Measurements from ENCODE around the gene ARFGEF2. TPM values are rescaled to one million over a fixed set of nuclear protein-coding genes. Genes with fewer than 3 reads are reported as not detected.

The ARFGEF2 gene
- total and polyA plus RNA-seq, 8 donors: 6.5 to 127 (median 33.6) TPM

DNA sequence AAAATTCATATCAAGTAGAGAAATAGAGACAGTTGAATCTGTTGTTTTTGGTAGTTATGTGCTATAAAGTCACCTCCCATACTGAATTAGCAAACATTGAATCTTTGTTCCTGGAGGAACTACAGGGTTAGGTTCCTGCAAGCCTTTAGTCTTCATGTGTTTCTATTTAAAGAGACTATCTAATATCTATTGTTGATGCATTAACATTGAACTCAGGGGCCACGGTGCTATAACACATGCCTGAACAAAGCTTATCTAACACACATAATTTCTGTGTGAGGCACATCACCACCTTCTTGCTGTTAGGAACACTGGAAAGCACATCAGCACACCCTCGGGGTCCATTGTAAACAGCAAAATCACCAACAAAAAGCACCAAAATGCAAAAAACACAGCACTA is 21.2 kb downstream of the ARFGEF2 start:
- H3K36me3 ChIP-seq: peaks cover 15 to 63% (median 57%) of the 10 kb centered on the region in 4 donors
- intact Hi-C loops (cut with DNase I; ENCODE audit: low total_unique reads): no loop called here
- H3K4me3 ChIP-seq: no peak overlapping the region
- 32 to 69% (median 61%) methylated on average over 2 of the region's 2 CpGs for WGBS, 5 donors
- H3K27me3 ChIP-seq: no peaks in the 10 kb centered on the region
- H3K9me3 ChIP-seq: no peaks in the 10 kb centered on the region
- no peak for DNase-seq
- peaks cover 0 to 48% (median 20%) of the 10 kb centered on the region in 4 donors for H3K4me1 ChIP-seq
- no peak for TF ChIP-seq POLR2A (IDR thresholded peaks at IDR 0.05)
- no peak overlapping the region for H3K27ac ChIP-seq

DNA sequence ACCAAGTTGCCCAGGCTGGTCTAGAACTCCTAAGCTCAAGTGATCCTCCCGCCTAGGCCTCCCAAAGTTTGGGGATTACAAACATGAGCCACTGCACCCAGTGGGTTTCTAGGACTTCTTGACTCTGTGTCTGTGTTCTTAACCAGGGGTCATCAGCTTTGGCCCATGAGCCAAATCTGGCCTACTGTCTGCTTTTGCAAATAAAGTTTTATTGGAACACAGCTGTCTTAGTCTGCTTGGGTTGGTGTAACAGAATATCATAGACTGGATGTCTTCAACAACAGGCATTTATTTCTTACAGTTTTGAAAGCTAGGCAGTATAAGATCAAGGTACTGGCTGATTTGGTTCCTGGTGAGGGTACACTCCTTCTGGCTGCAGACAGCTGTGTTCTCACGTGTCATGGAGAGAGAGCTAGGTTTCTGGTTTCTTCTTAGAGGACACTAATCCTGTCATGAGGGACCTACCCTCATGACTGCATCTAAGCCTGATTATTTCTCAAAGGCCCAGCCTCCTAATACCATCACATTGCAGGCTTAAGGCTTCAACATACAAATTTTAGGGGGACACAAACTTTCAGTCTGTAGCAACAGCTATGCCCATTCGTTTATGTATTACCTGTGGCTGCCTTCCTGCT is 23.3 kb downstream of the ARFGEF2 start:
- H3K4me3 ChIP-seq: no peak overlapping the region
- H3K27ac ChIP-seq: peak overlapping the region in 4 of 5 donors; percentile 25 to 73 (median 54)
- H3K4me1 ChIP-seq: peaks cover 4 to 47% (median 27%) of the 10 kb centered on the region in 4 donors
- H3K27me3 ChIP-seq: no peaks in the 10 kb centered on the region
- peaks cover 24 to 82% (median 77%) of the 10 kb centered on the region in 4 donors for H3K36me3 ChIP-seq
- 81 to 93% (median 87%) methylated on average over 3 of the region's 3 CpGs for WGBS, 5 donors
- DNase-seq: no peak
- H3K9me3 ChIP-seq: no peaks in the 10 kb centered on the region
- TF ChIP-seq EP300 (IDR thresholded peaks at IDR 0.05): no peak
- intact Hi-C loops (cut with DNase I; ENCODE audit: low total_unique reads): no loop called here

DNA sequence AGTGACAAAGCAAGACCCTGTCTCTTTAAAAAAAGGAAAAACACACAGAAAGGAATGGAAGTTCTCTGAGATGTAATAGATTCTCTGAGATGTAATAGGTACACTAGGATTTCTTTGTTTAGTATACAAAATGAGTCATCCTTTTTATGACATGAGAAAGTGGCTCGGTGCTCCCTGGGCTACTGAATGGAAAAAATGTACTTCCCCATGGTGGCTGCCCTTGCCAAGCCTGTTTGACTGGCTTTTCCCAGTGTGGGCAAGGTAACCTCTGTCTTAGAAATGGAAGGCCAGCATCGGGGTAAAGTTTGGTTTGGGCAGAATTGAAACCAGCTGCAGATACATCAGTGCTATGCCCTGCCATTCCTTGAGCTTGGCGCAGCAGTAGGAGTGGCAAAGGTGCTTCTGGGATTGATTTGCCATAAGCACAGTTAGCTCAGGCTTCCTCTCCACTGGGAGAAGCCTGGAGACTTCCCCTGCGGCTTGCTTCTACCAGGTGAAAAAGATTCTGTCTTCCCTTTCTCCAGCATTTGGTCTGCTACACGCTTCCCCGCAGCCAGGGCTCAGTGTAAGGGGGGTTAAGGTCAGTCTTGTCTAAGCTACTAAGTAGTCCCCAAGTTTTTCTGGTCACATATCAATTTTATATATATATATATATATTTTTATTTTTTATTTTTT is 24.5 kb downstream of the ARFGEF2 start:
- Histone ChIP-seq H3K4me3 (no peak overlapping the region), H3K27me3 (no peaks in the 10 kb centered on the region), H3K9me3 (no peaks in the 10 kb centered on the region), H3K4me1 (peaks cover 4 to 48% (median 24%) of the 10 kb centered on the region in 4 donors), H3K36me3 (peaks cover 32 to 92% (median 88%) of the 10 kb centered on the region in 4 donors), H3K27ac (peak overlapping the region; percentile 20 to 73 (median 65))
- intact Hi-C loops (cut with DNase I; ENCODE audit: low total_unique reads): no loop called here
- WGBS, 5 donors: 46 to 71% (median 60%) methylated on average over 6 of the region's 6 CpGs
- DNase-seq: peak; percentile 83 to 88
- TF ChIP-seq, protein P1, sequence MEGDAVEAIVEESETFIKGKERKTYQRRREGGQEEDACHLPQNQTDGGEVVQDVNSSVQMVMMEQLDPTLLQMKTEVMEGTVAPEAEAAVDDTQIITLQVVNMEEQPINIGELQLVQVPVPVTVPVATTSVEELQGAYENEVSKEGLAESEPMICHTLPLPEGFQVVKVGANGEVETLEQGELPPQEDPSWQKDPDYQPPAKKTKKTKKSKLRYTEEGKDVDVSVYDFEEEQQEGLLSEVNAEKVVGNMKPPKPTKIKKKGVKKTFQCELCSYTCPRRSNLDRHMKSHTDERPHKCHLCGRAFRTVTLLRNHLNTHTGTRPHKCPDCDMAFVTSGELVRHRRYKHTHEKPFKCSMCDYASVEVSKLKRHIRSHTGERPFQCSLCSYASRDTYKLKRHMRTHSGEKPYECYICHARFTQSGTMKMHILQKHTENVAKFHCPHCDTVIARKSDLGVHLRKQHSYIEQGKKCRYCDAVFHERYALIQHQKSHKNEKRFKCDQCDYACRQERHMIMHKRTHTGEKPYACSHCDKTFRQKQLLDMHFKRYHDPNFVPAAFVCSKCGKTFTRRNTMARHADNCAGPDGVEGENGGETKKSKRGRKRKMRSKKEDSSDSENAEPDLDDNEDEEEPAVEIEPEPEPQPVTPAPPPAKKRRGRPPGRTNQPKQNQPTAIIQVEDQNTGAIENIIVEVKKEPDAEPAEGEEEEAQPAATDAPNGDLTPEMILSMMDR (IDR thresholded peaks at IDR 0.05): no peak
- TF ChIP-seq EP300 (IDR thresholded peaks at IDR 0.05) (no peak), POLR2A (IDR thresholded peaks at IDR 0.05) (no peak), POLR2AphosphoS5 (IDR thresholded peaks at IDR 0.05) (peak in 2 of 3 donors; percentile 53 to 79)

DNA sequence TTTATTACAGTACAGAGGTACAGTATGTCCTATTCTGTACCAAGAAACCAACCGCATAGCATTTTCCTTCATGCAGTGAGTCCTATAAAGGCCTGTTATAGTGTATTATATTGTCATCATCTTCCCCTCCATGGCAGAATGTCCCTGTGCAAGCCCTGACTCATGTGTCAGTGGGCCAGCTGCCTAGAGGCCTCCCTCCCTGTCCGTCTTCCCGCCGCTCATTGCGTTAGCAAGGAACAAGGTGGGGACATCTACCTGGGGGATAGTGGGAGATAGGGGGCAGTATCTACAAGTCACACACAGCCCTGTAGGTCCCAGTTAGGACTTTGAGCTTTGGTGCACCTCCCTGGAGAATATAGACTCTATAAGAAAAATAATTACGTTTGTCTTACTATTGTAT is 27.1 kb downstream of the ARFGEF2 start:
- Histone ChIP-seq H3K36me3 (peaks cover 42 to 95% (median 90%) of the 10 kb centered on the region in 4 donors), H3K27ac (peak overlapping the region in 2 of 5 donors; percentile 18 to 28), H3K4me3 (no peak overlapping the region), H3K27me3 (no peaks in the 10 kb centered on the region), H3K9me3 (no peaks in the 10 kb centered on the region), H3K4me1 (peaks cover 4 to 38% (median 24%) of the 10 kb centered on the region in 4 donors)
- intact Hi-C loops (cut with DNase I; ENCODE audit: low total_unique reads): no loop called here
- TF ChIP-seq EP300 (IDR thresholded peaks at IDR 0.05): no peak
- TF ChIP-seq, protein P1 (IDR thresholded peaks at IDR 0.05): no peak
- TF ChIP-seq POLR2A (IDR thresholded peaks at IDR 0.05): no peak
- TF ChIP-seq POLR2AphosphoS5 (IDR thresholded peaks at IDR 0.05): no peak
- DNase-seq: no peak
- WGBS, 5 donors: 80 to 97% (median 86%) methylated on average over 6 of the region's 6 CpGs

DNA sequence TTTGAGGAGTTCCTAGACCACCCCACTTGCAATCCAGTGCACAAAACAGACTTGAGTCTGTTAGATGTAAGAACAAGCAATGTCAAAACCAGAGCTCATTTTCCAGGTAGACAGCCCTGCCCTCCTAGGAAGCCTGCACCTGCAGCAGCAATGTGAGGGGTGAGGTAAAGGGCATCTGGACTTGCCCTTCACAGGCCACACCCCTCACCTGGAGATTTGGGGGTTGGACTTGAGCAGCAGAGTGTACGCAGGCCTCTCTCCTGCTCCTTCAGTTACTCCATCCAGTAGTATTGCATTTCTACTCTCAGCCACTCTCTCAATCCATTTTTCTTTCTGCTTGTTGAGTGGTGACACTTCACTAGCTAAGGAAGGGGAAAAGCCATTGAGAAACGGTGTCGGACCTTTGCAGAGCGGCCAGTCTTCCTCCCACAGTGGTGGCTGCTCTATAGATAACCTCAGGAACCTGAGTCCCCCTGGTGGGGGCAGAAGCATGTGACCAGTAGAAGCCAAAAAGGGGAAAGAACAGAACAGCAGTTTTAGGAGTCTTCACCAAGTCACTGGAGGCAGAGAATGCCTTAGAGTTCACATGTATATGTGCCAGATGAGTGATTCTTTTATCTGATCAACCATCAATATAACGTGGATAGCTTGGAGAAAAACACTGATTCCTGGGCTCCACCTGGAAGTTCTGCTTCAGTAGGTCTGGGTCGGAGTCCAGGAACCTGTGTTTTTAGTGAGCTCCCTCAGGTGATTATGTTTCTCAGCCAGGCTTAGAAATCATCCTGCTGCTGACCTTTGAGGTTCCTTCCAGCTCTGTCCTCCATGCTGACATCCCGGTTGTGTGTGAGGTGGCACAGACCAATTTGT is 28.0 kb downstream of the ARFGEF2 start:
- peaks cover 48 to 96% (median 90%) of the 10 kb centered on the region in 4 donors for H3K36me3 ChIP-seq
- 62 to 73% (median 70%) methylated on average over 7 of the region's 7 CpGs for WGBS, 5 donors
- TF ChIP-seq EP300 (IDR thresholded peaks at IDR 0.05) (no peak), POLR2AphosphoS5 (IDR thresholded peaks at IDR 0.05) (peak in 1 of 3 donors; percentile 21), POLR2A (IDR thresholded peaks at IDR 0.05) (no peak)
- DNase-seq: peak; percentile 46 to 67
- H3K27ac ChIP-seq: peak overlapping the region in 2 of 5 donors; percentile 18 to 30
- no peaks in the 10 kb centered on the region for H3K27me3 ChIP-seq
- no peak overlapping the region for H3K4me3 ChIP-seq
- peaks cover 4 to 38% (median 20%) of the 10 kb centered on the region in 4 donors for H3K4me1 ChIP-seq
- intact Hi-C loops (cut with DNase I; ENCODE audit: low total_unique reads): no loop called here
- H3K9me3 ChIP-seq: no peaks in the 10 kb centered on the region

All from stomach (tissue), 9 donors.